Measurements from ENCODE around the gene TIMM21.

TIMM21 gene

GRCh38 chr18:74190086-74190485 is 41.8 kb downstream of the TIMM21 start:
- TF ChIP-seq CTCF (IDR thresholded peaks at IDR 0.05; ENCODE audit: low read depth, low read length) = no peak
- peak; percentile 11 for DNase-seq (ENCODE audit: low read depth, low spot score)
- no peak overlapping the region for H3K4me3 ChIP-seq (ENCODE audit: low read depth, low read length)
- in situ Hi-C loops (cut with HindIII; ENCODE audit: low sequenced_read_pairs) = no loop called here

GRCh38 chr18:74191577-74191976 is 43.3 kb downstream of the TIMM21 start:
- in situ Hi-C loops (cut with HindIII; ENCODE audit: low sequenced_read_pairs) = no loop called here
- H3K4me3 ChIP-seq (ENCODE audit: low read depth, low read length) = no peak overlapping the region
- no peak for TF ChIP-seq CTCF (IDR thresholded peaks at IDR 0.05; ENCODE audit: low read depth, low read length)

GRCh38 chr18:74194691-74195090 is 46.4 kb downstream of the TIMM21 start:
- in situ Hi-C loops (cut with HindIII; ENCODE audit: low sequenced_read_pairs) = no loop called here
- H3K4me3 ChIP-seq (ENCODE audit: low read depth, low read length) = no peak overlapping the region
- no peak for TF ChIP-seq CTCF (IDR thresholded peaks at IDR 0.05; ENCODE audit: low read depth, low read length)
- no peak for DNase-seq (ENCODE audit: low read depth, low spot score)

More at GRCh38 chr18:74191577-74191976, 43.3 kb downstream of the TIMM21 start:
- no peak for DNase-seq (ENCODE audit: low read depth, low spot score)

- TF ChIP-seq CTCF (IDR thresholded peaks at IDR 0.05; ENCODE audit: low read depth, low read length) = peak; percentile 79
- no peak overlapping the region for H3K4me3 ChIP-seq (ENCODE audit: low read depth, low read length)
- in situ Hi-C loops (cut with HindIII; ENCODE audit: low sequenced_read_pairs) = no loop called here
Observed at GRCh38 chr18:74196220-74197119, 48.1 kb downstream of the TIMM21 start.

GRCh38 chr18:74197705-74198341 is 49.5 kb downstream of the TIMM21 start:
- no peak overlapping the region for H3K4me3 ChIP-seq (ENCODE audit: low read depth, low read length)
- no peak for TF ChIP-seq CTCF (IDR thresholded peaks at IDR 0.05; ENCODE audit: low read depth, low read length)
- in situ Hi-C loops (cut with HindIII; ENCODE audit: low sequenced_read_pairs) = no loop called here
- no peak for DNase-seq (ENCODE audit: low read depth, low spot score)

More at GRCh38 chr18:74196220-74197119, 48.1 kb downstream of the TIMM21 start:
- peak; percentile 74 for DNase-seq (ENCODE audit: low read depth, low spot score)

GRCh38 chr18:74198453-74198852 is 50.1 kb downstream of the TIMM21 start:
- no peak for TF ChIP-seq CTCF (IDR thresholded peaks at IDR 0.05; ENCODE audit: low read depth, low read length)
- DNase-seq (ENCODE audit: low read depth, low spot score) = no peak
- no peak overlapping the region for H3K4me3 ChIP-seq (ENCODE audit: low read depth, low read length)
- in situ Hi-C loops (cut with HindIII; ENCODE audit: low sequenced_read_pairs) = no loop called here

All from astrocyte of the spinal cord (primary cell).